Mononuclear cell (primary cell): ENCODE results near the gene CASP2. TPM values are rescaled to one million over a fixed set of nuclear protein-coding genes. Genes with fewer than 3 reads are reported as not detected.

Source experiments
- H3K27me3 ChIP-seq: 2 replicates; pipeline ENCODE4 v1.6.0; 2011; ENCODE audit warnings: low read length, control low read depth; ENCODE audit not compliant: insufficient read depth
- H3K4me1 ChIP-seq: 2 replicates; pipeline ENCODE4 v1.5.1; 2011; ENCODE audit warnings: mild to moderate bottlenecking, low read length, control low read depth; ENCODE audit not compliant: insufficient read depth
- H3K4me3 ChIP-seq: 2 replicates; pipeline ENCODE4 v1.5.1; 2011; ENCODE audit warnings: mild to moderate bottlenecking, low read length, moderate library complexity
- H3K9me3 ChIP-seq: 2 replicates; pipeline ENCODE4 v1.5.1; 2011; ENCODE audit warnings: low read depth, mild to moderate bottlenecking, control low read depth, low read length
- total RNA-seq: library from RNA; depleted of rRNA; stranded (reverse); fragments of >200 nt; gene quantifications from one replicate; pipeline ENCODE4 v1.2.3, GENCODE V29; 2012

Gene CASP2
- total RNA-seq = 13.7 TPM

GRCh38 chr7:143287935-143288826 is at the start of gene CASP2:
Gene CASP2, plus strand, starts transcription at chr7:143288351. Its CDS starts 105 bp downstream, at chr7:143288456.
- peaks cover 45% of the 10 kb centered on the region for H3K4me1 ChIP-seq
- H3K4me3 ChIP-seq = peak within 1 kb of the TSS; percentile 92

GRCh38 chr7:143239813-143240212 is 48.3 kb upstream of the CASP2 start:
- H3K4me3 ChIP-seq = no peak overlapping the region
- peaks cover 21% of the 10 kb centered on the region for H3K9me3 ChIP-seq
- no peaks in the 10 kb centered on the region for H3K27me3 ChIP-seq
- peaks cover 56% of the 10 kb centered on the region for H3K4me1 ChIP-seq

More at GRCh38 chr7:143287935-143288826, at the start of gene CASP2:
- no peaks in the 10 kb centered on the region for H3K27me3 ChIP-seq
- no peaks in the 10 kb centered on the region for H3K9me3 ChIP-seq

- peaks cover 61% of the 10 kb centered on the region for H3K4me1 ChIP-seq
Observed at GRCh38 chr7:143240291-143241168, 47.6 kb upstream of the CASP2 start.

GRCh38 chr7:143242306-143242705 is 45.8 kb upstream of the CASP2 start:
- H3K27me3 ChIP-seq = no peaks in the 10 kb centered on the region
- peaks cover 67% of the 10 kb centered on the region for H3K4me1 ChIP-seq
- peaks cover under 1% of the 10 kb centered on the region for H3K9me3 ChIP-seq
- H3K4me3 ChIP-seq = no peak overlapping the region

More at GRCh38 chr7:143240291-143241168, 47.6 kb upstream of the CASP2 start:
- Histone ChIP-seq H3K4me3 (no peak overlapping the region), H3K27me3 (no peaks in the 10 kb centered on the region), H3K9me3 (peaks cover 18% of the 10 kb centered on the region)

- H3K9me3 ChIP-seq = no peaks in the 10 kb centered on the region
- H3K4me3 ChIP-seq = no peak overlapping the region
- peaks cover 60% of the 10 kb centered on the region for H3K4me1 ChIP-seq
- H3K27me3 ChIP-seq = no peaks in the 10 kb centered on the region
Observed at GRCh38 chr7:143243111-143243510, 45.0 kb upstream of the CASP2 start.

- no peaks in the 10 kb centered on the region for H3K27me3 ChIP-seq
- H3K4me1 ChIP-seq = peaks cover 57% of the 10 kb centered on the region
- H3K9me3 ChIP-seq = no peaks in the 10 kb centered on the region
- no peak overlapping the region for H3K4me3 ChIP-seq
Observed at GRCh38 chr7:143243614-143244013, 44.5 kb upstream of the CASP2 start.

GRCh38 chr7:143244321-143244720 is 43.8 kb upstream of the CASP2 start:
- Histone ChIP-seq H3K27me3 (no peaks in the 10 kb centered on the region), H3K9me3 (no peaks in the 10 kb centered on the region), H3K4me1 (peaks cover 57% of the 10 kb centered on the region), H3K4me3 (no peak overlapping the region)

- no peaks in the 10 kb centered on the region for H3K9me3 ChIP-seq
- peaks cover 59% of the 10 kb centered on the region for H3K4me1 ChIP-seq
- H3K4me3 ChIP-seq = no peak overlapping the region
- no peaks in the 10 kb centered on the region for H3K27me3 ChIP-seq
Observed at GRCh38 chr7:143245123-143245522, 43.0 kb upstream of the CASP2 start.

- Histone ChIP-seq H3K4me3 (no peak overlapping the region), H3K9me3 (no peaks in the 10 kb centered on the region), H3K27me3 (no peaks in the 10 kb centered on the region), H3K4me1 (peaks cover 59% of the 10 kb centered on the region)
Observed at GRCh38 chr7:143247372-143247771, 40.8 kb upstream of the CASP2 start.

GRCh38 chr7:143248761-143249354 is 39.3 kb upstream of the CASP2 start:
- no peak overlapping the region for H3K4me3 ChIP-seq
- peaks cover 54% of the 10 kb centered on the region for H3K4me1 ChIP-seq
- H3K9me3 ChIP-seq = peaks cover 5% of the 10 kb centered on the region
- H3K27me3 ChIP-seq = no peaks in the 10 kb centered on the region

GRCh38 chr7:143250199-143250598 is 38.0 kb upstream of the CASP2 start:
- H3K4me1 ChIP-seq = peaks cover 43% of the 10 kb centered on the region
- H3K27me3 ChIP-seq = no peaks in the 10 kb centered on the region
- peaks cover 10% of the 10 kb centered on the region for H3K9me3 ChIP-seq
- H3K4me3 ChIP-seq = no peak overlapping the region

- Histone ChIP-seq H3K9me3 (peaks cover 10% of the 10 kb centered on the region), H3K27me3 (no peaks in the 10 kb centered on the region), H3K4me1 (peaks cover 37% of the 10 kb centered on the region), H3K4me3 (no peak overlapping the region)
Observed at GRCh38 chr7:143250822-143251221, 37.3 kb upstream of the CASP2 start.

- Histone ChIP-seq H3K4me3 (no peak overlapping the region), H3K4me1 (peaks cover 34% of the 10 kb centered on the region), H3K9me3 (peaks cover 10% of the 10 kb centered on the region)
Observed at GRCh38 chr7:143252006-143252405, 36.1 kb upstream of the CASP2 start.

GRCh38 chr7:143255564-143255963 is 32.6 kb upstream of the CASP2 start:
- peaks cover 13% of the 10 kb centered on the region for H3K4me1 ChIP-seq
- no peak overlapping the region for H3K4me3 ChIP-seq
- peaks cover 10% of the 10 kb centered on the region for H3K9me3 ChIP-seq
- no peaks in the 10 kb centered on the region for H3K27me3 ChIP-seq

More at GRCh38 chr7:143252006-143252405, 36.1 kb upstream of the CASP2 start:
- H3K27me3 ChIP-seq = no peaks in the 10 kb centered on the region

- H3K4me3 ChIP-seq = no peak overlapping the region
- H3K4me1 ChIP-seq = peaks cover 12% of the 10 kb centered on the region
- H3K9me3 ChIP-seq = peaks cover 10% of the 10 kb centered on the region
- H3K27me3 ChIP-seq = no peaks in the 10 kb centered on the region
Observed at GRCh38 chr7:143256325-143256724, 31.8 kb upstream of the CASP2 start.
